ENCODE measurements around the gene CCL5. TPM values are rescaled to one million over a fixed set of nuclear protein-coding genes. Genes with fewer than 3 reads are reported as not detected.
"Not testable (repeated sequence)": the region's sequence is repeated elsewhere in the genome, so short reads cannot be mapped to it uniquely, and the experiment has no call there.

CCL5 gene
- total RNA-seq, 1 donor from 2014 or later: 5.3 TPM

- ATAC-seq (no peak), DNase-seq (ENCODE audit: low spot score) (no peak)
- intact Hi-C loops (cut with DNase I): no loop called here
Measured at GRCh38 chr17:35900708-35901480, 20.7 kb upstream of the CCL5 start.

- no peak for DNase-seq (ENCODE audit: low spot score)
- intact Hi-C loops (cut with DNase I): no loop called here
- no peak for ATAC-seq
Measured at GRCh38 chr17:35900280-35900679, 20.1 kb upstream of the CCL5 start.

- ATAC-seq (no peak), DNase-seq (ENCODE audit: low spot score) (no peak)
- intact Hi-C loops (cut with DNase I): loop anchor here (5.0 kb wide), 1 partner anchor 1246 kb away; no protein-coding TSS in a partner anchor
Measured at GRCh38 chr17:35898283-35899070, 18.3 kb upstream of the CCL5 start.

- DNase-seq (ENCODE audit: low spot score); ATAC-seq: not testable (repeated sequence)
- intact Hi-C loops (cut with DNase I): loop anchor here (5.0 kb wide), 1 partner anchor 1245 kb away; no protein-coding TSS in a partner anchor
Measured at GRCh38 chr17:35897772-35898171, 17.6 kb upstream of the CCL5 start.

GRCh38 chr17:35895636-35896587 lies 15.8 kb upstream of the CCL5 start:
- peak; percentile 42 for ATAC-seq
- intact Hi-C loops (cut with DNase I): loop anchor here (5.0 kb wide), 1 partner anchor 1244 kb away; no protein-coding TSS in a partner anchor
- no peak for DNase-seq (ENCODE audit: low spot score)

- DNase-seq (ENCODE audit: low spot score): no peak
- intact Hi-C loops (cut with DNase I): no loop called here
- ATAC-seq: no peak
Measured at GRCh38 chr17:35894206-35894605, 14.0 kb upstream of the CCL5 start.

GRCh38 chr17:35893751-35894150 lies 13.6 kb upstream of the CCL5 start:
- no peak for DNase-seq (ENCODE audit: low spot score)
- intact Hi-C loops (cut with DNase I): no loop called here
- no peak for ATAC-seq

- ATAC-seq: no peak
- DNase-seq (ENCODE audit: low spot score): no peak
- intact Hi-C loops (cut with DNase I): no loop called here
Measured at GRCh38 chr17:35892091-35893035, 12.2 kb upstream of the CCL5 start.

- DNase-seq (ENCODE audit: low spot score) (no peak), ATAC-seq (no peak)
- intact Hi-C loops (cut with DNase I): no loop called here
Measured at GRCh38 chr17:35891269-35891668, 11.1 kb upstream of the CCL5 start.

- ATAC-seq: peak; percentile 36
- DNase-seq (ENCODE audit: low spot score): no peak
- intact Hi-C loops (cut with DNase I): no loop called here
Measured at GRCh38 chr17:35890774-35891155, 10.6 kb upstream of the CCL5 start.

GRCh38 chr17:35889818-35890773 lies 9.9 kb upstream of the CCL5 start:
- intact Hi-C loops (cut with DNase I): no loop called here
- ATAC-seq: no peak
- DNase-seq (ENCODE audit: low spot score): no peak

GRCh38 chr17:35889241-35889640 lies 9.1 kb upstream of the CCL5 start:
- ATAC-seq: no peak
- DNase-seq (ENCODE audit: low spot score): no peak
- intact Hi-C loops (cut with DNase I): no loop called here

GRCh38 chr17:35878361-35878760 lies 1.8 kb downstream of the CCL5 start:
- intact Hi-C loops (cut with DNase I): no loop called here
- no peak for ATAC-seq
- no peak for DNase-seq (ENCODE audit: low spot score)

- DNase-seq (ENCODE audit: low spot score) (no peak), ATAC-seq (no peak)
- intact Hi-C loops (cut with DNase I): no loop called here
Measured at GRCh38 chr17:35877345-35878029, 2.7 kb downstream of the CCL5 start.

- intact Hi-C loops (cut with DNase I): no loop called here
- ATAC-seq: no peak
Measured at GRCh38 chr17:35876534-35876933, 3.6 kb downstream of the CCL5 start.

GRCh38 chr17:35875800-35876139 lies 4.4 kb downstream of the CCL5 start:
- no peak for ATAC-seq
- intact Hi-C loops (cut with DNase I): no loop called here
- no peak for DNase-seq (ENCODE audit: low spot score)

More at GRCh38 chr17:35876534-35876933, 3.6 kb downstream of the CCL5 start:
- DNase-seq (ENCODE audit: low spot score): no peak
